ENCODE results near the gene MAP3K20. TPM values are rescaled to one million over a fixed set of nuclear protein-coding genes. Genes with fewer than 3 reads are reported as not detected.
"Not testable (repeated sequence)": the region's sequence is repeated elsewhere in the genome, so short reads cannot be mapped to it uniquely, and the experiment has no call there.

The MAP3K20 gene
- total RNA-seq, 3 donors from 2014 or later = 8.8 to 238 (median 30.5) TPM

GRCh38 chr2:173307293-173307692 is 231.6 kb downstream of the MAP3K20 start:
- TF ChIP-seq CTCF (IDR thresholded peaks at IDR 0.05) = no peak
- intact Hi-C loops (cut with DNase I, micrococcal nuclease) = no loop called here

DNA sequence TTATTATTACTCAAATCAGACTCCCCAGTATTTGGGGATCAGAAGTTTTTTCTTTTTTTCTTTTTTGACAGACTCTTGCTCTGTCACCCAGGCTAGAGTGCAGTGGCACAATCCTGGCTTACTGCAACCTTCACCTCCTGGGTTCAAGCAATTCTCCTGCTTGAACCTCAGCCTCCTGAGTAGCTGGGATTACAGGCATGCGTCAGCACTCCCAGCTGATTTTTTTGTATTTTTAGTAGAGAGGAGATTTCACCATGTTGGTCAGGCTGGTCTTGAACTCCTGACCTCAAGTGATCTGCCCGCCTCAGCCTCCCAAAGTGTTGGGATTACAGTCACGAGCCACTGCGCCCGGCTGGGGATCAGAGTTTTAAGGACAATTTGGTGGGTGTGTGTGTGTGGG is 233.7 kb downstream of the MAP3K20 start:
- H3K4me3 ChIP-seq; H3K4me1 ChIP-seq (ENCODE audit: low read depth); DNase-seq; H3K36me3 ChIP-seq (ENCODE audit: low read depth); ATAC-seq; H3K9me3 ChIP-seq; intact Hi-C loops (cut with DNase I, micrococcal nuclease): not testable (repeated sequence)

More at GRCh38 chr2:173307293-173307692, 231.6 kb downstream of the MAP3K20 start:
- no peaks in the 10 kb centered on the region for H3K36me3 ChIP-seq (ENCODE audit: low read depth)
- peaks cover under 1% of the 10 kb centered on the region for H3K4me1 ChIP-seq (ENCODE audit: low read depth)
- DNase-seq = no peak
- H3K4me3 ChIP-seq = no peak overlapping the region
- ATAC-seq = peak; percentile 40
- no peaks in the 10 kb centered on the region for H3K9me3 ChIP-seq

GRCh38 chr2:173311844-173312606 is 236.4 kb downstream of the MAP3K20 start:
- DNase-seq (peak in 2 of 3 donors; percentile 19 to 35), ATAC-seq (peak; percentile 83)
- no peak for TF ChIP-seq CTCF (IDR thresholded peaks at IDR 0.05)

More at GRCh38 chr2:173311844-173312606, 236.4 kb downstream of the MAP3K20 start:
- peaks cover 5% of the 10 kb centered on the region for H3K4me1 ChIP-seq (ENCODE audit: low read depth)
- H3K4me3 ChIP-seq = no peak overlapping the region
- H3K36me3 ChIP-seq (ENCODE audit: low read depth) = no peaks in the 10 kb centered on the region
- H3K9me3 ChIP-seq = no peaks in the 10 kb centered on the region
- intact Hi-C loops (cut with DNase I, micrococcal nuclease) = no loop called here
